ENCODE measurements around the gene PHLDB3.

The PHLDB3 gene

DNA sequence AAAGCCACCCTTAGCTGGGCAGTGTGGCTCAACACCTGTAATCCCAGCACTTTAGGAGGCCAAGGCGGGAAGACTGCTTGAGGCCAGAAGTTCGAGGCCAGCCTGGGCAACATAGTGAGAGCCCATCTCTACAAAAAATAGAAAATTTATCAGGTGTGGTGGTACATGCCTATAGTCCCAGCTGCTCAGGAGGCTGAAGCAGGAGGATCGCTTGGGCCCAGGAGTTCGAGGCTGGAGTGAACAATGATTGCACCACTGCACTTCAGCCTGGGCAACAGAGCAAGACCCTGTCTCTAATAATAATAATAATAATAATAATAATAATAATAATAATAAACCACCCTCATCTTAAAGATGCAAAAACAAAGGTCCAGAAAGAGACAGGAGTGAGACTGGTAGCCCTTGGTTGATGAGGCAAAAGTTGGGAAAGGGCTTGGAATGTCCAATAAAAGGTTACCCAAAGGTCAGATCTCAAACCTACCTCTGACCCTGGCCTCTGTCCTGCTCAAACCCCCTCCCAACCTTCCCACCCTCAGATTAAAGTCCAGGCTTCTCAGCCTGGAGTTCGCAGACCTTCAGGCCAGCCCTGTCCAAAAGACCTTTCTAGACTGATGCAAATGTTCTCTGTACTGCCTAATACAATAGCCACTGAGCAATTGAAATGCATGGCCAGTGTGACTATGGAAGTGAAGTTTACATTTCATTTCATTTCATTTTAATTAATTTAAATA, 37.5 kb upstream of the PHLDB3 start:
- H3K9me2 ChIP-seq (replicated peaks; ENCODE audit: control insufficient read depth, low read length) = no peaks in the 10 kb centered on the region
- no peak overlapping the region for H3K4me2 ChIP-seq (ENCODE audit: low read length)
- H3K27me3 ChIP-seq (ENCODE audit: control insufficient read depth, low read length) = no peaks in the 10 kb centered on the region
- H3K4me3 ChIP-seq (ENCODE audit: low read length) = no peak overlapping the region
- H3F3A ChIP-seq (ENCODE audit: control insufficient read depth, insufficient read depth) = no peaks in the 10 kb centered on the region
- TF ChIP-seq, protein P1, sequence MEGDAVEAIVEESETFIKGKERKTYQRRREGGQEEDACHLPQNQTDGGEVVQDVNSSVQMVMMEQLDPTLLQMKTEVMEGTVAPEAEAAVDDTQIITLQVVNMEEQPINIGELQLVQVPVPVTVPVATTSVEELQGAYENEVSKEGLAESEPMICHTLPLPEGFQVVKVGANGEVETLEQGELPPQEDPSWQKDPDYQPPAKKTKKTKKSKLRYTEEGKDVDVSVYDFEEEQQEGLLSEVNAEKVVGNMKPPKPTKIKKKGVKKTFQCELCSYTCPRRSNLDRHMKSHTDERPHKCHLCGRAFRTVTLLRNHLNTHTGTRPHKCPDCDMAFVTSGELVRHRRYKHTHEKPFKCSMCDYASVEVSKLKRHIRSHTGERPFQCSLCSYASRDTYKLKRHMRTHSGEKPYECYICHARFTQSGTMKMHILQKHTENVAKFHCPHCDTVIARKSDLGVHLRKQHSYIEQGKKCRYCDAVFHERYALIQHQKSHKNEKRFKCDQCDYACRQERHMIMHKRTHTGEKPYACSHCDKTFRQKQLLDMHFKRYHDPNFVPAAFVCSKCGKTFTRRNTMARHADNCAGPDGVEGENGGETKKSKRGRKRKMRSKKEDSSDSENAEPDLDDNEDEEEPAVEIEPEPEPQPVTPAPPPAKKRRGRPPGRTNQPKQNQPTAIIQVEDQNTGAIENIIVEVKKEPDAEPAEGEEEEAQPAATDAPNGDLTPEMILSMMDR (IDR thresholded peaks at IDR 0.05; ENCODE audit: low read depth, low read length, poor library complexity, severe bottlenecking) = no peak
- no peak for TF ChIP-seq EZH2phosphoT487 (IDR thresholded peaks at IDR 0.05; ENCODE audit: borderline replicate concordance, low read length)
- no peak overlapping the region for H3K27ac ChIP-seq (ENCODE audit: low read depth, low read length)
- H3K4me1 ChIP-seq (ENCODE audit: control insufficient read depth, low read length) = no peaks in the 10 kb centered on the region
- H3K79me2 ChIP-seq (ENCODE audit: control insufficient read depth, low read length) = no peaks in the 10 kb centered on the region
- H4K20me1 ChIP-seq (ENCODE audit: control insufficient read depth, insufficient read depth, low read depth, low read length) = no peaks in the 10 kb centered on the region
- H3K36me3 ChIP-seq (ENCODE audit: control insufficient read depth, low read length) = peaks cover 37% of the 10 kb centered on the region
- no peaks in the 10 kb centered on the region for H3K9me3 ChIP-seq (ENCODE audit: control insufficient read depth, insufficient read depth, low read length)

DNA sequence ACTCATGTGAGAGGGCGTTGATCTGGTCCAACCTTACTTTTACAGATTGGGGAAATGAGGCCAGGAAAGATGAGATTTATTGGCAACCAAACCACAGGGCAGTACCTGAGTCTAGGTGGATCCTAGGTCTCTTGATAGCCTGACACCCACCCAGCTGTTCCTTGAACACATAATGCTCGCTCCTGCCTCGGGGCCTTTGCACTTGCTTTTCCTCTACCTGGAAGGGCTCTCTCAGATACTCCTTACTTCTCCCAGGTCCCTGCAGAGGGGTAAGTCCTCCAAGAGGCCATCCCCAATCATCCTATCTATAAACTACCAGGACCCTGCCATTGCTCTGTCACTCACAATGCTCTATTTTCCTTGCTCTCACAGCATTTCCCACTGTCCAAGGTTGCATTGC, 35.8 kb upstream of the PHLDB3 start:
- H3K9me3 ChIP-seq (ENCODE audit: control insufficient read depth, insufficient read depth, low read length) = no peaks in the 10 kb centered on the region
- peaks cover 4% of the 10 kb centered on the region; the same call in 1 of the 2 replicates for H3F3A ChIP-seq (ENCODE audit: control insufficient read depth, insufficient read depth)
- no peaks in the 10 kb centered on the region for H4K20me1 ChIP-seq (ENCODE audit: control insufficient read depth, insufficient read depth, low read depth, low read length)
- H3K4me3 ChIP-seq (ENCODE audit: low read length) = no peak overlapping the region
- no peaks in the 10 kb centered on the region for H3K9me2 ChIP-seq (replicated peaks; ENCODE audit: control insufficient read depth, low read length)
- no peaks in the 10 kb centered on the region for H3K4me1 ChIP-seq (ENCODE audit: control insufficient read depth, low read length)
- TF ChIP-seq, protein P1 (IDR thresholded peaks at IDR 0.05; ENCODE audit: low read depth, low read length, poor library complexity, severe bottlenecking) = no peak
- TF ChIP-seq EZH2phosphoT487 (IDR thresholded peaks at IDR 0.05; ENCODE audit: borderline replicate concordance, low read length) = no peak
- H3K4me2 ChIP-seq (ENCODE audit: low read length) = no peak overlapping the region
- no peak overlapping the region for H3K27ac ChIP-seq (ENCODE audit: low read depth, low read length)
- H3K27me3 ChIP-seq (ENCODE audit: control insufficient read depth, low read length) = no peaks in the 10 kb centered on the region
- no peaks in the 10 kb centered on the region for H3K79me2 ChIP-seq (ENCODE audit: control insufficient read depth, low read length)
- H3K36me3 ChIP-seq (ENCODE audit: control insufficient read depth, low read length) = peaks cover 36% of the 10 kb centered on the region

DNA sequence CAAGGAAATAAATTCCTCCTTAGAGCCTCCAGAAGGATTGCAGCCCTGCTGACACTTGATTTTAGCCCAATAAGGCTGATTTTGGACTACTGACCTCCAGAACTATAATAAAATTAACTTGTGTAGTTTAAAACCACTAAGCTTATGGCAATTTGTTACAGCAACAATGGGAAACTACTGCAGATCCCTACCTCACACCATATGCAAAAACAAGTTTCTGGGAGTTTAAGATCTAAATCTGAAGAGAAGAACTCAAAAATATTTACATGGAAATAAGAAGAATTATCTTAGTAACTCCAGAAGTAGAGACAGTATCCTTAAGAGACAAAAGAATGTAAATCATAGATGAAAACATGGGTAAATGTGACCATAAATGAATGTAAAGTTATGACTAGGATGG, 34.4 kb upstream of the PHLDB3 start:
- peaks cover 4% of the 10 kb centered on the region; the same call in 1 of the 2 replicates for H3F3A ChIP-seq (ENCODE audit: control insufficient read depth, insufficient read depth)
- H3K27ac ChIP-seq (ENCODE audit: low read depth, low read length) = no peak overlapping the region
- H3K9me3 ChIP-seq (ENCODE audit: control insufficient read depth, insufficient read depth, low read length) = no peaks in the 10 kb centered on the region
- H3K9me2 ChIP-seq (replicated peaks; ENCODE audit: control insufficient read depth, low read length) = no peaks in the 10 kb centered on the region
- peaks cover 31% of the 10 kb centered on the region for H3K36me3 ChIP-seq (ENCODE audit: control insufficient read depth, low read length)
- H3K4me1 ChIP-seq (ENCODE audit: control insufficient read depth, low read length) = peaks cover 6% of the 10 kb centered on the region
- H3K4me3 ChIP-seq (ENCODE audit: low read length) = no peak overlapping the region
- no peaks in the 10 kb centered on the region for H4K20me1 ChIP-seq (ENCODE audit: control insufficient read depth, insufficient read depth, low read depth, low read length)
- TF ChIP-seq EZH2phosphoT487 (IDR thresholded peaks at IDR 0.05; ENCODE audit: borderline replicate concordance, low read length) = no peak
- TF ChIP-seq, protein P1 (IDR thresholded peaks at IDR 0.05; ENCODE audit: low read depth, low read length, poor library complexity, severe bottlenecking) = no peak
- no peaks in the 10 kb centered on the region for H3K27me3 ChIP-seq (ENCODE audit: control insufficient read depth, low read length)
- H3K79me2 ChIP-seq (ENCODE audit: control insufficient read depth, low read length) = no peaks in the 10 kb centered on the region
- H3K4me2 ChIP-seq (ENCODE audit: low read length) = no peak overlapping the region

All from DOHH2 (cell line).